ENCODE data around the gene LIFR.

The LIFR gene

GRCh38 chr5:38556088-38556598 is 303 bp downstream of the LIFR start:
- H3K36me3 Mint-ChIP-seq (ENCODE audit: low read depth), result no peaks in the 10 kb centered on the region
- H3K4me1 Mint-ChIP-seq, result peaks cover 35% of the 10 kb centered on the region
- no peaks in the 10 kb centered on the region for H3K9me3 Mint-ChIP-seq
- TF ChIP-seq CTCF (IDR thresholded peaks at IDR 0.05; ENCODE audit: unreplicated experiment in 3 of 3), result no peak
- peak overlapping the region; percentile 62 to 96 (median 92) for H3K27ac Mint-ChIP-seq
- peak overlapping the region; percentile 90 to 96 (median 94) for H3K4me3 Mint-ChIP-seq
- no peaks in the 10 kb centered on the region for H3K27me3 Mint-ChIP-seq (ENCODE audit: low read depth)

GRCh38 chr5:38555354-38556087 is 925 bp downstream of the LIFR start:
- Mint-ChIP-seq H3K27me3 (ENCODE audit: low read depth) (no peaks in the 10 kb centered on the region), H3K4me1 (peaks cover 36% of the 10 kb centered on the region), H3K9me3 (no peaks in the 10 kb centered on the region), H3K36me3 (ENCODE audit: low read depth) (no peaks in the 10 kb centered on the region), H3K27ac (peak overlapping the region; percentile 62 to 96 (median 92)), H3K4me3 (peak overlapping the region; percentile 90 to 96 (median 94))
- TF ChIP-seq CTCF (IDR thresholded peaks at IDR 0.05; ENCODE audit: unreplicated experiment in 3 of 3), result no peak

GRCh38 chr5:38554861-38555260 is 1.6 kb downstream of the LIFR start:
- TF ChIP-seq CTCF (IDR thresholded peaks at IDR 0.05; ENCODE audit: unreplicated experiment in 3 of 3), result no peak
- H3K27ac Mint-ChIP-seq, result peak overlapping the region; percentile 62 to 96 (median 92)
- no peaks in the 10 kb centered on the region for H3K27me3 Mint-ChIP-seq (ENCODE audit: low read depth)
- no peaks in the 10 kb centered on the region for H3K9me3 Mint-ChIP-seq
- H3K4me3 Mint-ChIP-seq, result peak overlapping the region; percentile 90 to 96 (median 94)
- no peaks in the 10 kb centered on the region for H3K36me3 Mint-ChIP-seq (ENCODE audit: low read depth)
- H3K4me1 Mint-ChIP-seq, result peaks cover 36% of the 10 kb centered on the region

- no peaks in the 10 kb centered on the region for H3K27me3 Mint-ChIP-seq (ENCODE audit: low read depth)
- H3K4me1 Mint-ChIP-seq, result peaks cover 36% of the 10 kb centered on the region
- no peaks in the 10 kb centered on the region for H3K36me3 Mint-ChIP-seq (ENCODE audit: low read depth)
- peak overlapping the region; percentile 62 to 96 (median 92) for H3K27ac Mint-ChIP-seq
- no peak for TF ChIP-seq CTCF (IDR thresholded peaks at IDR 0.05; ENCODE audit: unreplicated experiment in 3 of 3)
- peak overlapping the region; percentile 90 to 96 (median 94) for H3K4me3 Mint-ChIP-seq
- H3K9me3 Mint-ChIP-seq, result no peaks in the 10 kb centered on the region
Observed at GRCh38 chr5:38554403-38554802, 2.0 kb downstream of the LIFR start.

- Mint-ChIP-seq H3K27me3 (ENCODE audit: low read depth) (no peaks in the 10 kb centered on the region), H3K36me3 (ENCODE audit: low read depth) (no peaks in the 10 kb centered on the region), H3K27ac (no peak overlapping the region), H3K4me3 (no peak overlapping the region), H3K4me1 (peaks cover 44% of the 10 kb centered on the region), H3K9me3 (no peaks in the 10 kb centered on the region)
- no peak for TF ChIP-seq CTCF (IDR thresholded peaks at IDR 0.05; ENCODE audit: unreplicated experiment in 3 of 3)
Observed at GRCh38 chr5:38553001-38553521, 3.4 kb downstream of the LIFR start.
